Right ventricle myocardium inferior (tissue), 1 donor: Measurements from ENCODE around the gene GLI3. TPM values are rescaled to one million over a fixed set of nuclear protein-coding genes. Genes with fewer than 3 reads are reported as not detected.
A peak's percentile ranks its signal among the peaks of the same experiment; 100 is the strongest.

ENCODE experiments used
- ATAC-seq: fragments of 200-7000 bp; cut with Tn5 transposase; one replicate; pipeline ENCODE4 v1.9.1; 2020; ENCODE audit warnings: mild to moderate bottlenecking, moderate library complexity
- DNase-seq: peaks from one replicate; pipeline ENCODE4 v3.0.0; 2021; ENCODE audit errors: missing footprints
- intact Hi-C: fragments of 100-400 bp; cut with DNase I; formaldehyde crosslinking; loops from one replicate; pipeline ENCODE4 v1.11.0; 2022
- total RNA-seq: library from RNA; stranded (reverse); fragmentation: NEBNext Ultra II Directional; extraction: Animal tissue kit (Norgen Biotek cat#: 25700); gene quantifications from one replicate; pipeline ENCODE4 v1.2.1, GENCODE V29; 2021
- donor health status: DM: no; HTN: yes; CAD: no; lungs with severe emphysema.

GLI3 gene
- total RNA-seq, 1 donor from 2014 or later, result 3.9 TPM

DNA sequence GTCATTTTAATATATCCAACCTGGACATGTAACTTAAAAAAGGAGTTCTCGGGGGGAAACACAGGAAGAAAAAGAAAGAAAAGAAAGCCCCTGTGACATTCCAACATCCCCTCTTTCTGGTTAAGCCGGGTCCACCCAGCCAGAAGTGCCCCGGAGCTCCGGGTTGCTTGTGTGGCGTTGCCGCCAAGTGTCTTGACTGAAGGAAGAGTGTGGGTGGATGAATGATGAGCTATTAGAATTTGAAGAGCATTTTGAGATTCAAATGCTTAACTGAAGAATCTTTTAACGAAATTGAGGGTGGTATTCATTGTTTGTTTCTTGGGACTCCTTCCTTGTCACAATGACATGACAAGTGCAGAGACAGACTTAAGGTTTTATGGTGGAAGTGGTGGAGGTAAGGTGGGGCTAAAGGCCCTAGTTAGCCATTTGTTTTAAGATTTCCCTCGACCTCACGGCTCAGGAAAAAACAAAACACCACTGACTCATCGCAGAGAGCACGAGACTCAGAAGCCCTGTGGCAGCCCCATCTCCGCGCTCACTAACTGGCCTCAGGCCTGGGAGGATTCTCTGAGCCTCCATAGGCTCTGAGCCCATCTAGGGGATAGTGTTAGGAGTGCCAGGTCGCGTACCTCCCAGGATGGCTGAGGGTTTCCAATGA lies 1.8 kb upstream of the GLI3 start:
- intact Hi-C loops, result loop anchor here (5.0 to 10.0 kb wide), 2 partner anchors 142 to 254 kb away; no protein-coding TSS in a partner anchor
- DNase-seq (no peak), ATAC-seq (no peak)

DNA sequence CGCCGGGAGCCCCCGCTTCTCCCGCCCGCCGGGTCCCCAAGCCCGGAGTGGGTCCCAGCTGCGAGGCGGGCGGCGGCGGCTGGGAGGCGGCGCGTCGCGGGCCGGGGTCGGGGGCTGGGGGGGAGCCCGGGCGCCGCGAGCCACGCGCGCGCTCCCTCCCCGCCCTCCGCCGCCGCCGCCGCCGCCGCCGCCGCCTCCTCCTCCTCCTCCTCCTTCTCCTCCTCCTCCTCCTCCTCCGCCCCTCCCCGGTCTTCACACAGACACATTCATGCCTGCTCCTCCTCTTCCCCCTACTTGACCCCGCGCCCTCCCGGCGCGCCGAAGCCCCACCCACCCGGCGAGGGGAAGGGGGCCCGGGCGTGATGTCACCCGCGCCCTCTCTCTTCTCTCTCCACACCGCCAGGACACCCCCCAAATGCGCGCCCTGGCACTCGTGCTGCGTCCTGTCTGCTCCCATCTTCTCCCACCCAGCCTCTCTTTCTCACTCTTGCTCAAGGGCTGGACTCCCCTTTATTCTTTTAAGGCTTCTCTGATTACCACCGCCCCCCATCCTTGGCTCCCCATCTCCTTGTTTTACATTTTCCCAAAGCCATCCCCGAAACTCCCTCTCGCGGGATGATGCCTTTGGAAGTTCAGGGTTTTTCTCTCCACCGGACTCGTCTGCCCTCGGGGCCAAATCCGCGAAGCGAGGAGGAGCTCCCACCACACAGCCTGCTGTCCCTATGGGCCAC lies 967 bp upstream of the GLI3 start:
- peak; percentile 57 for ATAC-seq
- intact Hi-C loops, result loop anchor here (5.0 to 10.0 kb wide), 2 partner anchors 141 to 253 kb away; no protein-coding TSS in a partner anchor
- peak; percentile 85 for DNase-seq

DNA sequence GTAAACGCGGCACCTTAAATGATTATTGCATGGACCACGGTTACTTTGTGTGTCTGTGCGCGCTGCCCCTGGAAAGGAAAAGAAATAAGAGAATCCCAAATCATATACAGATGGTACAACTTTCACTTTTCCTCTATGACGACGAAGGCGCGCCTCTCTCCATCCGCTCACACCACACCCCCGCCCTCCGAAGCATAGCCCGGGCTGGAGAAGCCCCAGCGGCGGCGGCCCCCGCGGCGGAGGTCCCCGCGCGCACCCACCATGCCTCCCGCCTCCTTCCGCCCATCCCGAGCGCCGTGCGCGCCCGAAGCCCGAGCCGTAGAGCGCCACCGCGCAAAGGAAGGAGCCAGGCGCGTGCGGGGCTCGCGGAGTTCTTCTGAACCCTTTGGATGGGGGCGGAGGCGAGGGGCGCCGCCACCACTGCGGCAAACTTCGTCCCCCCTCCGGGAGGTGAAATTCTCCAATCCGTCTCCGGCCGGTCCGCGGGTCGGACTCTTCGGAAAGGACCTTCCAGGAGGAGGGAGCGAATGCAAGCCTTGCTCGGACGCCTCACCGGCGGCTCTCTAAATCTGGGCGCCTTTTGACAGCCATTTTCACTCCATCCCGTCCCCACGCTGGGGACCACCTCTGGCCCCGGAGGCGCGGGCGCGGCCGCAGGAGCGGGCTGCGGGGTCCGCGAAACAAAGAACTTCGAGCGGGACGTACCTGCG lies 588 bp downstream of the GLI3 start:
- ATAC-seq, result peak; percentile 45
- DNase-seq, result peak; percentile 76
- intact Hi-C loops, result loop anchor here (5.0 to 10.0 kb wide), 2 partner anchors 139 to 252 kb away; no protein-coding TSS in a partner anchor

DNA sequence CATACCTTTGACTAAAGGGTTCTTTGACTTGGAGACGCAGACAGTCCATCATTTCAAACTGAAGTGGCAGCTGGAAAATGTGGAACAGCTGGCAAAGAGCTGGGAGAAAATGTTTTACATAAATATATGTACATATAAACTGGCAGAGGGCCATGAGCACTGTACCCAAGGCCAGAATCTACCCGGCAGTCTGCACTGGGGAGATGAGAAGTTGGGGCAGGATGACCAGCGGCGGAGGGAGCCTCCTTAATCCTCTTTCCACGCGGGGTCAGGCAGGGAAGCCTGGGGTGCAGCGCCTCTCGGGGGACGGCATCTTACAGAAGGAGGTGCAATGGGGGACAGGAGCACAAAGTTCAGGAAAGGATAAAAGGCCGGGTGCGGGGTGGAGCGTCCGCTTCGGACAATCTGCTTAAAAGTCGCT lies 1.3 kb downstream of the GLI3 start:
- DNase-seq, result no peak
- ATAC-seq, result no peak
- intact Hi-C loops, result loop anchor here (5.0 to 10.0 kb wide), 2 partner anchors 138 to 251 kb away; no protein-coding TSS in a partner anchor

DNA sequence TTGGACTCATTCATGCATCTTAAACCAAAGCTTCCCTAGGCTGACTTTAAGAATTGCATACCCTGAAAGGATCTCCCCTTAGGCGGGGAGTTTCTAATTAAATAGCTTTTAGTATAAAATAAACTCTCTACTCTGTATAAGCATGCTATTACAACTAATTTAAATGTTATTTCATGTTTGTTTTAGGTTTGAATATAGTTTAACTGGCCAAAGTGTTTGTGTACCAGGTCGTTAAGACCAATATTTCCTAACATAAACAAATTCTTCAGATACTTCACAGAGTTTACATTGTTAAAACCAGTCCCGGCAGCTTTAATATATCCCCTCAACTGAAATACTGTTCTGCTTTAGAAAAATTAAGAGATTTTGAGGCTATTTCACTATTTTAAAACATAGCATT lies 2.3 kb downstream of the GLI3 start:
- ATAC-seq (no peak), DNase-seq (no peak)
- intact Hi-C loops, result loop anchor here (5.0 to 10.0 kb wide), 2 partner anchors 137 to 250 kb away; no protein-coding TSS in a partner anchor

DNA sequence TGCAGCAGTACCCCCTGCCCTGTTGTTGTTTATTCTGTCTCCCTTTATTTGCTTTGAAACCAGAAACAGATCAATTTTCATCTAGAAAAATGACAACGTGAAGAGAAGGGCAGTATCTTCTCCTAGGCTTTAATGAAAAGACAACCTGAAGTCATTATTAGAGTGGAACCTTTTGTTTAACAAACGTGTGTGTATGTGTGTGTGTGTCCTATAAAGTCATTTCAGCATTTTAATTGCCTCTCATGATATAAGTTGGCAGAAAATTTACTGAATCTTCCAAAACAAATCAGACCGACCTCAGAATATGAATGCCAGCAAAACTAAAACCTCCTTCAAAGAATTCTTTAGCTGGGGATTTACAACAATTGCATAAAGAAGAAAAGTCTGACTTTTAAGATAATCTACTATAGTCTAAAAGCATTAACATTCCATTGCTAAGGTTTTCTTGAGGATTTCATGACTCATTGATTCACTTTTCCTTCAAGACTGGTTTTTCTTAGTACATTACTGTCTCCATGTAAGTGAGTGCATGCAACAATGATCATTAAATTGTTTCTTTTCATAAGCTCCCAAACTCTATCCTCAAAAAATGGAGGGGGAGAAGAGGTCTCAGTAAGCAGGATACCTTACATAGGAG lies 3.2 kb downstream of the GLI3 start:
- intact Hi-C loops, result loop anchor here (10.0 kb wide), 1 partner anchor 249 kb away; no protein-coding TSS in a partner anchor
- ATAC-seq (no peak), DNase-seq (no peak)

DNA sequence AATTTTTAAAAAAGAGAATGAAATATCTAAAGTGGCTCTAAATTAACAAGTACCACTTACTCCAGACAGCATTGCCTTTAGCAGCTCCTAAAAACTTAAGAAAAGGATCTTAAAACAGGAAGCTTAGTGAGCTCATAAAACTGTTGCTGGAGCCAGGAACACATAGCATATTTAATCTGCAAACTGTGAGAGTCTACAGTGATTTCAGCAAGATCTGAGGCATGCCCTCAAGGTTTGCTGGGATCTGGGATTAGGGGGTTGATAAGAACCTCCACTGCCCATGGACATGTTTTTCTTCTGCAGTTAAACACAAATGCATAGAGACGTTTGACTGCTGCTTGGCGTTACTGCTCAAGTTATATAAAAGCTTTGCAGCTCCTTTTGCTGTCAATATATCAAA lies 3.8 kb downstream of the GLI3 start:
- ATAC-seq (no peak), DNase-seq (no peak)
- intact Hi-C loops, result loop anchor here (10.0 kb wide), 1 partner anchor 248 kb away; no protein-coding TSS in a partner anchor

DNA sequence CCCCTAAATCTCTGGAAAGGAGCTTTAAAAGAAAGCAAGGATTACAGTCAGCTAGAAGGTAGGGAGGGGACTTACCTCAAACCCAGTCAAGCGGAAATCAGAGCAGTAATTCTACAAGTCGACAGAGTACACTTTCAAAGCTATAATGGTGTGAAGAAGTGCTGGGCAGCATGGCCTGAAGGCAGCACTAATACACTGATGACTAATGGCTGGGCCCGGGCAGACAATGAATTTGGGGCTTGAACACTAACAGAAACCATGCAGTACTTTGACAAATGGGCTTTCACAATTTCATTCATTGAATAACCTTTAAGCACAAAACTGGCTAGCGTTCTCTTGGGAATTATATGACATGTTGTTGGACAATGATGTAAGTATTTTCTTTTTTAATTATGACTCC lies 4.7 kb downstream of the GLI3 start:
- intact Hi-C loops, result loop anchor here (10.0 kb wide), 1 partner anchor 247 kb away; no protein-coding TSS in a partner anchor
- DNase-seq (no peak), ATAC-seq (no peak)

DNA sequence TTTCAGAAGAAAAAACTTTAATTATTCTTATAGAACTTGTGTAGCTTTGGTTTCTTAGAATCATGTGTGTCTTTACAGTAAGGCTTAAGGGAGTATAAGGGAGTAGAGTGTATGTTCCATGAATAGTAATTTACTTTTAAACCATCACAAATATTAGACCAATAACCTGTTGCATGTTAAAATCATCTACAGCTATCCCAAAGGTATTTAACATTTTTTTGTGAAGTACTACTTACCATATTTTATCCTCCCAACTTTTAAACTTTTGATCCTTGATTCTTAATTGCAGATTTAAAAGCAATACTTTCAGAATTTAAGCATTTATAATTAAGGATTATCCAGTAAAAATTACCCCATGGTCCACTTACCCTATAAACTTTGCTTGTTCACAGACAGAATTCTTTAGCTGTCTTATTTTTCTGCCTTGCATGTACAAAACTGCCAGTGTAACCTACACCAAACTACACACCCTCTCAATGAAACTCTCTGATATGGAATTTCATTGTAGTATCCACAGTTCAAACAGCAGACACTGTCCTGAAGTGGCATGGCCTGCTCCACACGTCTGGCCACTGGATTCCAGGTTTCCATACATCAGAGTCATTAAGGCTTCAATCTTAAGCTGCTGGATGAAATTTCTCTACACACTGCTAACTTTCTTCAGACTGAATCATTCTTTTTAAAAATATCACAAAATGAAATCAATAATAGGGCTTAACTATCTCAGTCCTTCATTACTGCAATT lies 5.8 kb downstream of the GLI3 start:
- intact Hi-C loops, result loop anchor here (10.0 kb wide), 1 partner anchor 246 kb away; no protein-coding TSS in a partner anchor
- ATAC-seq (no peak), DNase-seq (no peak)

DNA sequence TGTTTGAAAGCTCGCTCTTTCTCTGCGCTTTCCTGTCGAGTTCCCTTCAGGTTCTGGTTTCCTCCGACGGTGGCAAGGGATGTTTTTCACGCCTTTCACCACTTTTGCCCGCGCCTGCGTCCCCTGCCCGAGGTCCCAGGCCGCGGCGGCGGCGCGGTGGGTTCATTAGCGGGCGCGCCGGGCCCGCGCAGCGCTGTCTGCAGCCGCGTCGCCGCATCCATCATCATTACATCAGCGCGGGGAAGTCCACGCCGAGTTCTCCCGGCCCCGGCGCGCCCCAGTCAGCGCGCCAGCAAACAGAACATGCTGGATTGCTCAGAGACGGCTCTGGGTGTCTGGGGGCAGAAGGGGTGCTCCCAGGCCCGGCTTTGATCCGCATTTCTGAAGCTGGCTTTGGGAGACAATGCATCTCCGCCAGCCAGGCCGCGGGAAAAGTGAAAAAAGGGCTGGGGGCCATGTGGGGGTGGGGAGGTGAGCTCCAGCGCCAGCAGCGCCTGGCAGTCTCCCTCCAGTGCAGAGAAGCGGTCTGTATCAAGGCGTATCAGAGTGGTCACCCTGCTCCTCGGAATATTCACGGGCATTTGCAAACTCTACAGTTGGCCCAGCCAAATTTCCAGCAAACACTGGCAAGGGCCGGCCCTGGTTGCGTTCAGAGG lies 8.9 kb downstream of the GLI3 start:
- intact Hi-C loops, result no loop called here
- ATAC-seq, result peak; percentile 80

DNA sequence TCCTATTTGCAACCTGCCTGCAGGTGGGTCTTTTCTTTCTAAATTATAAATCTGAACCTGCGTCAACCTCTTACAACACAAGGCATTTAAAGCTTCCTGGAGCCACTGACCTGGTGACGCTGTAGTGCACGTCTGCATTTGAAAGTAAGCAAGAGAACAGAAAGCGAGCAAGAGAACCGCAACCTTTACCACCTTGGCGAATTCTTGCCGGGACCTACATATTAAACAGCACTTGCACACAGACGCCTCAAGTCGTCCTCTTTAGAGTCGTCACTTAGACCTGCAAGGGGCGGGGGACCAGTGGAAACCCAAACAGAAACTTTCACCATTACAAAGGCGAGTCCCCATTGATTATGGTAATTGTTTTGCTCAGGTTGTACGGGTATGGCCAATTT lies 9.5 kb downstream of the GLI3 start:
- ATAC-seq, result no peak
- intact Hi-C loops, result no loop called here

More for the DNA sequence above, 8.9 kb downstream of the GLI3 start:
- no peak for DNase-seq

DNA sequence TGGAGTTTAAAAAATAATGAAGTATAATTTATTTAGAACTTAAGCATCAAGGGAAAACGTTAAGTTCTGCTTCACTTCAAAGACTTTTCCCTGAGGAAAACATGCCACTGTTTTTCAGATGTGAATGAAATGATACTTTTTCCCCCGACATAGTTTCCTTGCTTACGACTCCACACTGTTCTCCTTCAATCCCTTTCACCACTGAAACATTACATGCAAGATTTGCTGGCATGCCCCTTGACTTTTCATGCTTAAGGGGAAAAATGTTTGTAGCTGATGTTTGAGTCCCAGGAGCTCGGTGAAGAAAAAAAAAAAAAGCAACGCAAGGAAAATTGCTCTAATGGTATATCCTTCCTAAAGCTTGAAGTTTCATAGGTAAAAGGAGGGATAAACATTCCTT lies 10.0 kb downstream of the GLI3 start:
- intact Hi-C loops, result no loop called here

More for the DNA sequence above, 9.5 kb downstream of the GLI3 start:
- DNase-seq, result no peak

DNA sequence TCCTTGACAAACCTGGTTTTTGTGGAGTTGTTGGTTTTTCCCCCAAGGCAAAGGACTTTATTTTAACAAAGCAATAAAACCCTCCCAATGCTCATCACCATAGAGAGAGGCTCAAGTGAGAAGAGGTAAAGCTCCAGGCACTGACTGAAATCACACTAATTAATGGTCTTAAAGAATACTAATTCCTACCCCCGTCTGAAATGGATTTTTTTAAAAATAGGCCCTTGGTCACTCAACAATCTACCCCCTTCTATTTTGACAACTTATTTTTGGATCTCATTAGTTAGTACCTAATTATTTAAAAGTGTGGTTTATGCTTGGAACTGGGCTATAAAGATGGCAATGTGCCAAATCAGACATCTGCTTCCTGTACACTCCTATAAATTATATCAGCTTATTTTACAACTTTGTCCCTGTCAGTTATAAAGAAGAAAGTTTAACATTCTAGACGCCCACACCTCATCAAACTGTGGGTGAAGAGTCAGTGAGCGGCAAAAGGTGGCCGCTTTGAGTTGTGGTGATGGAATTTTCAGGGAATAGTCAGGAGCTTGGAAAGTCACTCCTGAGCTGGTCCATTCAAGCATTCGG lies 10.6 kb downstream of the GLI3 start:
- DNase-seq, result no peak
- no peak for ATAC-seq
- intact Hi-C loops, result no loop called here

More for the DNA sequence above, 10.0 kb downstream of the GLI3 start:
- ATAC-seq, result no peak
- no peak for DNase-seq

DNA sequence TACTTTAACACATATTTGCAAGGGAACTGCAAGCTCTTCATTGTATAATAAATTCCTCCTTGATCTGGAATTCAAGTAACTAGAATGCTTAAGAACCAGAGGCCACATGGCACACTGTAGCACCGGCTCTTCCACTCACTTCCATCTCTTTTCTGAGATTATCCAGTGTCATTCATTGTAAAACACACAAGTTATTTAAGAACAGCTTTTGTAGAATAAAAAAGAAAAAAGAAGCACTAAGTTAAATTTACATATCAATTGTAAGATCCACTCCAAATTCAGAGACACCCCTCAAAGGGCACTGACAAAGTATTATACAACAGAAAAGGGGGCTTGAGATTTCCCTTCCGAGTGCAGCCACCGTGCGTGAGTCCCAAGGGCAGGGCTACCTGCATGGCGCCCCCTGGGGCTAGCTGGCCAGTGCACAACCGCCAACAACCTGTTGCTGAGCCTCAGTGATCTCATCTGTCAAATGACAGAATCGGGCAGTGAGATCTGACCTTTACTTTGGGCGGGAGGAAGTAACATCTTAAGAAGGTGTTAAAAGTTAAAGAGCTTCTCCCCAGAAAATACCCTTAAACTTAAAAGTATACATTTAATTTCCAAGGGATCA lies 12.5 kb downstream of the GLI3 start:
- DNase-seq (no peak), ATAC-seq (no peak)
- intact Hi-C loops, result no loop called here

DNA sequence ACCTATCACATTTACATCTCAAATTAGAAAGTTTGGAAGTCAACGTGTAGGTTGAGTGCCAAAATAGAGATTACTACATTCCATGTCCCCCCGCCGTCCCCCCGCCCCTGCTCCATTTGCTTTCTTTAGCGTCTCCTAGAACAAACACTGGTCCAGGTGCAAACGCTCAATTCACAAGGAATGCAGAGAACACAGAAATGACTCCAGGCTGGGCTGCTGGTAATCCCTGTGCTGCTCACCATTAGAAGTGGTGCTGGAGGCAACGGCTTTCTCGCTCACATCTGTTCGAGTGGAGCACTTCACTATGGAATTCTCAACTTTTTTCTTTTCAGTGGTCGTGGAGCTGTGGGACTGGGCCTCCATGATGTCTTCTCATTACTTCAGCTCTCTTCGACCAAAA lies 14.1 kb downstream of the GLI3 start:
- DNase-seq, result no peak
- no peak for ATAC-seq
- intact Hi-C loops, result no loop called here

DNA sequence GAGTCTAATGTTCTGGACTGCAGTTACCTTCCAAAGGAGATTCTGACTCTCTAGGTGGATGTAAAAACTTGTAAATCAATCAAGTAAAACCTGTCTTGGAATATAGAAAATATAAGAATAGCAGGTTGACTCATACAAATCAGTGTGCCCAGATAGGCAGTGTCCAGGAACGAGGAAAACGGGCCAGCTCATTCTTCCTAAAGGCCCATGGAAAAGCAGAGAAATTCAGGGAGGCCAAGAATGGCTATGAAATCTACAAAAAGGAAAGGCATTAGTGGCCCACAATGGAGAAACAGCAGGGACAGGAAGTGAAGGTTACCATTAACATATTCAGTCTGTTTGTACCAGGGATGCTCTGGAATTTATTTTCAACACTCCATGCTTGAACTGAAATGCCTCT lies 14.9 kb downstream of the GLI3 start:
- no peak for DNase-seq
- no peak for ATAC-seq
- intact Hi-C loops, result no loop called here

DNA sequence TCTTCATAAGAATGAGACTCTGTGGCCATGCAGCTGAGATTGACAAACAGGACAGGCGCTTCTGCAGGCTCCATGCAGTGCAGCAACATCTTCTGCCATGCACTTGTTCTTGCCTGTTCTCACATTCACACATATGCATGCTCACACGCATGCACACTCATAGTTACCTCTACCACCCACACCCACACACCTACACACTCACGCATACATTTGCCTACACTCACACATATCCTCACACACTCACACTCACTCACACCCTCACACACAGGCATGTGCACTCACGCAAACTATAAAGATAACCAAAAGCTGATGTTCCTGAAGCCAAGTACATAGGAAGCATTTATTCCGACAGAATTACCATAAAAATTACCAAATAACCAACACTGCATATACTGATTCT lies 15.7 kb downstream of the GLI3 start:
- ATAC-seq (no peak), DNase-seq (no peak)
- intact Hi-C loops, result no loop called here
